Measurements from ENCODE around the gene JMJD1C. TPM values are rescaled to one million over a fixed set of nuclear protein-coding genes. Genes with fewer than 3 reads are reported as not detected.

The JMJD1C gene
- total RNA-seq, 1 experiment from 2014 or later, result 139 TPM

- no peak overlapping the region for H3K4me3 ChIP-seq (ENCODE audit: low read length)
- ChIA-PET CTCF (no interaction called here), POLR2A (ENCODE audit: unreplicated experiment) (interaction anchor here (0.5 to 0.6 kb wide), 2 partner anchors 16 to 53 kb away, joined by 3 to 8 read pairs; no protein-coding TSS in a partner anchor)
- BruUV-seq (replicated peaks), result no TSS peak
- peaks cover 11% of the 10 kb centered on the region for H3K4me1 ChIP-seq (ENCODE audit: insufficient read depth, low read length)
- intact Hi-C loops (cut with micrococcal nuclease), result no loop called here
- no peak for TF ChIP-seq EZH2 (IDR thresholded peaks at IDR 0.05; ENCODE audit: low read length, unreplicated experiment)
- no peak for TF ChIP-seq EZH2phosphoT487 (IDR thresholded peaks at IDR 0.05; ENCODE audit: borderline replicate concordance, low read length)
- TF ChIP-seq, protein P1, sequence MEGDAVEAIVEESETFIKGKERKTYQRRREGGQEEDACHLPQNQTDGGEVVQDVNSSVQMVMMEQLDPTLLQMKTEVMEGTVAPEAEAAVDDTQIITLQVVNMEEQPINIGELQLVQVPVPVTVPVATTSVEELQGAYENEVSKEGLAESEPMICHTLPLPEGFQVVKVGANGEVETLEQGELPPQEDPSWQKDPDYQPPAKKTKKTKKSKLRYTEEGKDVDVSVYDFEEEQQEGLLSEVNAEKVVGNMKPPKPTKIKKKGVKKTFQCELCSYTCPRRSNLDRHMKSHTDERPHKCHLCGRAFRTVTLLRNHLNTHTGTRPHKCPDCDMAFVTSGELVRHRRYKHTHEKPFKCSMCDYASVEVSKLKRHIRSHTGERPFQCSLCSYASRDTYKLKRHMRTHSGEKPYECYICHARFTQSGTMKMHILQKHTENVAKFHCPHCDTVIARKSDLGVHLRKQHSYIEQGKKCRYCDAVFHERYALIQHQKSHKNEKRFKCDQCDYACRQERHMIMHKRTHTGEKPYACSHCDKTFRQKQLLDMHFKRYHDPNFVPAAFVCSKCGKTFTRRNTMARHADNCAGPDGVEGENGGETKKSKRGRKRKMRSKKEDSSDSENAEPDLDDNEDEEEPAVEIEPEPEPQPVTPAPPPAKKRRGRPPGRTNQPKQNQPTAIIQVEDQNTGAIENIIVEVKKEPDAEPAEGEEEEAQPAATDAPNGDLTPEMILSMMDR (conservative IDR thresholded peaks at IDR 0.05; ENCODE audit: low read depth, low read length), result no peak
- H3K4me2 ChIP-seq (ENCODE audit: low read length), result no peak overlapping the region
- peaks cover 14% of the 10 kb centered on the region; the same call in 1 of the 2 replicates for H3K79me2 ChIP-seq (ENCODE audit: low read length)
- H3F3A ChIP-seq (ENCODE audit: low read length, unreplicated experiment), result no peaks in the 10 kb centered on the region
- no peaks in the 10 kb centered on the region for H3K9me3 ChIP-seq (ENCODE audit: low read length)
- H3K9ac ChIP-seq (ENCODE audit: low read length), result no peak overlapping the region
- no peak overlapping the region for H3K27ac ChIP-seq (ENCODE audit: low read length)
- ATAC-seq (no peak), DNase-seq (no peak)
- H3K36me3 ChIP-seq (ENCODE audit: low read depth, low read length), result no peaks in the 10 kb centered on the region
- H2AFZ ChIP-seq (ENCODE audit: low read length), result no peak overlapping the region
- H4K20me1 ChIP-seq (ENCODE audit: low read length), result no peaks in the 10 kb centered on the region
- H3K27me3 ChIP-seq (ENCODE audit: low read length), result no peaks in the 10 kb centered on the region
- no peaks in the 10 kb centered on the region for H3K9me2 ChIP-seq (replicated peaks; ENCODE audit: low read length)
These were observed 101.8 kb downstream of the JMJD1C start for GRCh38 chr10:63363951-63364350.

DNA sequence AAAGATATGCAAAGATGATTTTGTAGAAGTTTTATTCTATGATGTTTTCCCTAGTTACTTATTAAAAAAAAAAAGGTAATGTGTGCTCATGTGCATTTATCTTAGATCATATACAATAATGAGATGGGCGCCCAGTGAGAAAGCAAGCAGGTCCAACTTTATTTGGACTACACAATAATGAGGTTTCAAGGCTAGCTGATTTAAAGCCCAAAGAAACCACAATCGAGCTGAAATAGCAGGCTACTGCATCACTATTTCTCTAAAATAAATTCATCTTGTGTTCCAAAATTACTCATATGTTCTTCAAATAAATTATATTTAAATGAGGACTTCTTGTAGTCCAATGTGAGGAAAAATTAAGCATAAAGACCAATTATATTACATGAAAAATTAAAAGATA, 110.1 kb downstream of the JMJD1C start:
- ChIA-PET POLR2A (ENCODE audit: unreplicated experiment) (interaction anchor here (0.6 kb wide), 2 partner anchors 11 to 331 kb away, joined by 3 to 4 read pairs; no protein-coding TSS in a partner anchor), CTCF (no interaction called here)
- Histone ChIP-seq H3F3A (ENCODE audit: low read length, unreplicated experiment) (no peaks in the 10 kb centered on the region), H3K36me3 (ENCODE audit: low read depth, low read length) (no peaks in the 10 kb centered on the region), H3K79me2 (ENCODE audit: low read length) (peaks cover 20% of the 10 kb centered on the region), H3K4me2 (ENCODE audit: low read length) (no peak overlapping the region), H2AFZ (ENCODE audit: low read length) (no peak overlapping the region), H3K9me2 (replicated peaks; ENCODE audit: low read length) (no peaks in the 10 kb centered on the region), H3K27ac (ENCODE audit: low read length) (no peak overlapping the region), H3K4me1 (ENCODE audit: insufficient read depth, low read length) (no peaks in the 10 kb centered on the region), H4K20me1 (ENCODE audit: low read length) (no peaks in the 10 kb centered on the region), H3K9me3 (ENCODE audit: low read length) (no peaks in the 10 kb centered on the region), H3K27me3 (ENCODE audit: low read length) (no peaks in the 10 kb centered on the region), H3K9ac (ENCODE audit: low read length) (no peak overlapping the region), H3K4me3 (ENCODE audit: low read length) (no peak overlapping the region)
- ATAC-seq, result no peak
- intact Hi-C loops (cut with micrococcal nuclease), result loop anchor here (5.0 kb wide), 1 partner anchor 68 kb away; no protein-coding TSS in a partner anchor
- no TSS peak for BruUV-seq (replicated peaks)
- no peak for DNase-seq
- TF ChIP-seq, protein P1 (conservative IDR thresholded peaks at IDR 0.05; ENCODE audit: low read depth, low read length), result no peak
- TF ChIP-seq EZH2 (IDR thresholded peaks at IDR 0.05; ENCODE audit: low read length, unreplicated experiment) (no peak), EZH2phosphoT487 (IDR thresholded peaks at IDR 0.05; ENCODE audit: borderline replicate concordance, low read length) (no peak)

DNA sequence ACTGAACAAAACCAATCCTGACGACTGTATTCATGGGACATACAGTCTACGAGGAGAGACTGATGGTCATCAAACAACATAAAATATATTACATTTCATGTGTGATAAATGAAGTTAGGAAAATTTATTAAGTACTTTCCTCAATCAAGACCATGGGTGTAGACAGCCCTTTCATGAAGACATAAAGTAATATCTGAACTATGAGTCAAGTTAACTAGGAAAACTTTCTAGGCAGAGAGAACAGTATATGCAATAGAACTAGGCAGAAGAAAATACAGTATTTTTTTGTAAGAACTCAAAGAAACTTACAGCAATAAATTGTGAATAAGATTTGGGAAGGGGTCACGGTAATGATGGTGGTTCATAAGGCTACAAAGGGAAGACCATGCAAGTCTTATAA, 112.8 kb downstream of the JMJD1C start:
- no peaks in the 10 kb centered on the region for H3K4me1 ChIP-seq (ENCODE audit: insufficient read depth, low read length)
- no peak overlapping the region for H3K27ac ChIP-seq (ENCODE audit: low read length)
- no peak overlapping the region for H3K9ac ChIP-seq (ENCODE audit: low read length)
- TF ChIP-seq, protein P1 (conservative IDR thresholded peaks at IDR 0.05; ENCODE audit: low read depth, low read length), result no peak
- TF ChIP-seq EZH2 (IDR thresholded peaks at IDR 0.05; ENCODE audit: low read length, unreplicated experiment) (no peak), EZH2phosphoT487 (IDR thresholded peaks at IDR 0.05; ENCODE audit: borderline replicate concordance, low read length) (no peak)
- no peak overlapping the region for H2AFZ ChIP-seq (ENCODE audit: low read length)
- CTCF ChIA-PET, result no interaction called here
- H3K36me3 ChIP-seq (ENCODE audit: low read depth, low read length), result no peaks in the 10 kb centered on the region
- H3K4me3 ChIP-seq (ENCODE audit: low read length), result no peak overlapping the region
- no TSS peak for BruUV-seq (replicated peaks)
- H4K20me1 ChIP-seq (ENCODE audit: low read length), result no peaks in the 10 kb centered on the region
- ATAC-seq (no peak), DNase-seq (no peak)
- no peak overlapping the region for H3K4me2 ChIP-seq (ENCODE audit: low read length)
- no peaks in the 10 kb centered on the region for H3K9me2 ChIP-seq (replicated peaks; ENCODE audit: low read length)
- no peaks in the 10 kb centered on the region for H3K9me3 ChIP-seq (ENCODE audit: low read length)
- no peaks in the 10 kb centered on the region for H3K27me3 ChIP-seq (ENCODE audit: low read length)
- POLR2A ChIA-PET (ENCODE audit: unreplicated experiment), result no interaction called here
- H3F3A ChIP-seq (ENCODE audit: low read length, unreplicated experiment), result no peaks in the 10 kb centered on the region
- intact Hi-C loops (cut with micrococcal nuclease), result no loop called here
- H3K79me2 ChIP-seq (ENCODE audit: low read length), result peaks cover 25% of the 10 kb centered on the region

All from PC-3 (cell line).